Central memory CD8-positive, alpha-beta T cell (primary cell): Measurements from ENCODE around the gene SMIM29.

ENCODE experiments used
- ATAC-seq: fragments of 150-1000 bp; cut with Tn5 transposase; replicated peaks from 2 replicates; pipeline ENCODE4 v1.10.0; 2022; ENCODE audit warnings: mild to moderate bottlenecking, moderate FRiP score, moderate number of reproducible peaks; ENCODE audit not compliant: poor library complexity, severe bottlenecking; ENCODE audit errors: extremely low read depth
- DNase-seq, 2 donors: peaks; one replicate each; pipeline ENCODE4 v3.0.0; 2021; ENCODE audit warnings: low spot score in 2 of 2
- H3K27ac Mint-ChIP-seq: one replicate; pipeline ENCODE4 v1.8.0; 2022; ENCODE audit warnings: low read depth, mild to moderate bottlenecking, moderate library complexity, mixed read lengths
- H3K27me3 Mint-ChIP-seq: one replicate; pipeline ENCODE4 v1.8.0; 2022; ENCODE audit warnings: mixed read lengths
- H3K36me3 Mint-ChIP-seq: one replicate; pipeline ENCODE4 v1.8.0; 2022; ENCODE audit warnings: mild to moderate bottlenecking, moderate library complexity, mixed read lengths; ENCODE audit not compliant: insufficient read depth
- H3K4me1 Mint-ChIP-seq: one replicate; pipeline ENCODE4 v1.8.0; 2022; ENCODE audit warnings: mixed read lengths
- H3K4me3 Mint-ChIP-seq: one replicate; pipeline ENCODE4 v1.8.0; 2022; ENCODE audit warnings: mild to moderate bottlenecking, moderate library complexity, mixed read lengths
- H3K9me3 Mint-ChIP-seq: one replicate; pipeline ENCODE4 v1.8.0; 2022; ENCODE audit warnings: mixed read lengths

Gene SMIM29

DNA sequence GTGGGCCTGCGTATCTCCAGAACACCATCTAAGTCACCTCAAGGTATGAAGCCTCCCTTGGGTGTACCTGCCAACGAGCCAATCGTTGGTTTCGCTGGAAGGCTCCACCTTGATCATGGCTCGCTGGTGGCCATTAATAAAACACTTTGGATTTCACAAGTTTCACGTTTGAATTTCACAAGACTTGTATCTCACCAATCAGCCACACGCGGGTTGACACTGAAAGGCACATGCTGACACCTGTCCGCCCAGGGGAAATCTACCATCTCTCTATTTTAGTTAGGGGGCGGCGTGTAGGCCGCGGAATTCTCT lies 12.7 kb downstream of the SMIM29 start:
- H3K4me1 Mint-ChIP-seq = peaks cover 32% of the 10 kb centered on the region
- peaks cover 18% of the 10 kb centered on the region for H3K36me3 Mint-ChIP-seq
- peak overlapping the region; percentile 98 for H3K27ac Mint-ChIP-seq
- no peaks in the 10 kb centered on the region for H3K9me3 Mint-ChIP-seq
- H3K27me3 Mint-ChIP-seq = no peaks in the 10 kb centered on the region
- peak; percentile 54 to 73 for DNase-seq
- peak overlapping the region; percentile 92 for H3K4me3 Mint-ChIP-seq
- peak; percentile 75 for ATAC-seq

DNA sequence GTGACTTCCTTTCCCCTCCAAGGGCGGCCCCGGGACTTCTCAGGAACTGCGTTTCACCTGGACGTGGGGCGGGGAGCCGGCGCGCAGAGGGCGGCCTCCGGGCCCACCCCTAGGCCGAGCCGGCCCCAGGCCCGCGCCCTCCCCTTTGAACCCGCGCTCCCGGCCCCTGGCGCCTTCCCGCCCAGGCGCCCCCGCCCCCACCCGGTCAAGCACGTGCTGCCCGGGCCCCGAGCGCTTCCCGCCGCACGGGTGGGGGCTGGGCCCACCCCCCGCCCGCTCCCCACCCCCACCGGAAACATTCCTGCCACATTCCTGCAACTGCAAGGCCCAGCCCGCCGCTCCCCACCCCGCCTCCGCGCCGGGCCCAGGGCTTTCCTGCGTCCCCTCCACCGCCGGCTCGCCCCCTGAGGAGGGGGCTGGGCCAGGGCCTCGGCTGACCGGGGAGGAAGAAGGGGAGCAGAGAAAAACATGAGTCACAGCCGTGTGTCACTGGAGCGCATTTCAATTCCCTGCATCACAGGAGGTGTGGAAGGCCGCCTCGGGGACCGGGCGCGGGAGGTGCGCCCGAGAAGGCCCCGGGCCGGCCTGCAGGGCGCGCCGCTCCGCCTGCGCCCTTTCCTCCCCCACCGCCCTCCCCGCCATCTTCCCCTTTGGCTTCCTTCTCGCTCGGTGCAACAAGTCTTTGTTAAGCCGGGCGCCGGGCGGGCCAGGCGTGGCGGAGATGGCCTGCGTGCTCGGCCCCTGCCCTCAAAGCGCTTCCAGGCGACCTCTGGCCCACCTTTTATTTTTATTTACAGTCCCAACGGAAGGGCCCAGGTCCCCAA lies 13.3 kb downstream of the SMIM29 start:
- H3K27me3 Mint-ChIP-seq = no peaks in the 10 kb centered on the region
- peak overlapping the region; percentile 98 for H3K27ac Mint-ChIP-seq
- H3K4me3 Mint-ChIP-seq = peak overlapping the region; percentile 92
- ATAC-seq = peak; percentile 30
- H3K4me1 Mint-ChIP-seq = peaks cover 32% of the 10 kb centered on the region
- peaks cover 16% of the 10 kb centered on the region for H3K36me3 Mint-ChIP-seq
- DNase-seq = no peak
- H3K9me3 Mint-ChIP-seq = no peaks in the 10 kb centered on the region

DNA sequence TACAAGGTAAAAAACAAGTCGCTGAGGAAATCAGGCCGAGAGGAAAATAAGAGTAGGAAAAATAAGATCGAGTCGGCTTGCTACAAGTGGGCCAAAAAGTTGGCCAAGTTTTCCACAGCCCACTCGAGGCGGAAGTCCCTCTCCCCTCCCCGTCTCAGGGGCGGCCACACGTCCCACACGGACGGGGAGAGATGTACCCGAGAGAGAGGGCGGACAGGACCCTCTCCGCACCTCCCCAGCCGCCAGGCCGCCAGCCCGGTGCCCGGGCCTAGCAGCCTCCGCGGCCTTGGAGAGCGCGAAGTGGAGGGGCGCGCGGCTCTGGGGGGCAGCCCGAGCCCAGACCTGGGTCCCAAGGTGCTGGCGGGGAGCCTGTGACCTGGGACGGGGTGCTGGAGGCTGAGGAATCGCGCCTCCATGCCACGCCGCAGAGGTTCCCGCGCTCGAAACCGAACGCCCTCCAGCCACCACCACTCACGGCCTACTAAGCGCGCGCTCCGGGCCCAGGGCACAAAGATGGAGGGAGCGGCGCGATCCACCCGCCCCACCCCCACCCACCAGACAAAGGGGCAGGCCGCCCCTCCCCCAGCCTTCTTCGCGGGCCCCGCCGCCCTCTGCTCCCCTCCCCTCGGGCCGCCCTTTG lies 14.0 kb downstream of the SMIM29 start:
- H3K4me3 Mint-ChIP-seq = peak overlapping the region; percentile 61
- peaks cover 27% of the 10 kb centered on the region for H3K4me1 Mint-ChIP-seq
- ATAC-seq (no peak), DNase-seq (no peak)
- no peaks in the 10 kb centered on the region for H3K27me3 Mint-ChIP-seq
- H3K9me3 Mint-ChIP-seq = no peaks in the 10 kb centered on the region
- peak overlapping the region; percentile 69 for H3K27ac Mint-ChIP-seq
- H3K36me3 Mint-ChIP-seq = peaks cover 16% of the 10 kb centered on the region

- Mint-ChIP-seq H3K27ac (peak overlapping the region; percentile 69), H3K9me3 (no peaks in the 10 kb centered on the region), H3K4me3 (peak overlapping the region; percentile 61), H3K27me3 (no peaks in the 10 kb centered on the region), H3K36me3 (peaks cover 16% of the 10 kb centered on the region), H3K4me1 (peaks cover 21% of the 10 kb centered on the region)
- DNase-seq (no peak), ATAC-seq (no peak)
Observed at GRCh38 chr6:34233867-34234266, 14.9 kb downstream of the SMIM29 start.

- Mint-ChIP-seq H3K36me3 (peaks cover 15% of the 10 kb centered on the region), H3K4me3 (no peak overlapping the region), H3K4me1 (peaks cover 14% of the 10 kb centered on the region), H3K27ac (no peak overlapping the region), H3K9me3 (no peaks in the 10 kb centered on the region), H3K27me3 (no peaks in the 10 kb centered on the region)
- no peak for DNase-seq
- ATAC-seq = no peak
Observed at GRCh38 chr6:34232901-34233300, 15.9 kb downstream of the SMIM29 start.

DNA sequence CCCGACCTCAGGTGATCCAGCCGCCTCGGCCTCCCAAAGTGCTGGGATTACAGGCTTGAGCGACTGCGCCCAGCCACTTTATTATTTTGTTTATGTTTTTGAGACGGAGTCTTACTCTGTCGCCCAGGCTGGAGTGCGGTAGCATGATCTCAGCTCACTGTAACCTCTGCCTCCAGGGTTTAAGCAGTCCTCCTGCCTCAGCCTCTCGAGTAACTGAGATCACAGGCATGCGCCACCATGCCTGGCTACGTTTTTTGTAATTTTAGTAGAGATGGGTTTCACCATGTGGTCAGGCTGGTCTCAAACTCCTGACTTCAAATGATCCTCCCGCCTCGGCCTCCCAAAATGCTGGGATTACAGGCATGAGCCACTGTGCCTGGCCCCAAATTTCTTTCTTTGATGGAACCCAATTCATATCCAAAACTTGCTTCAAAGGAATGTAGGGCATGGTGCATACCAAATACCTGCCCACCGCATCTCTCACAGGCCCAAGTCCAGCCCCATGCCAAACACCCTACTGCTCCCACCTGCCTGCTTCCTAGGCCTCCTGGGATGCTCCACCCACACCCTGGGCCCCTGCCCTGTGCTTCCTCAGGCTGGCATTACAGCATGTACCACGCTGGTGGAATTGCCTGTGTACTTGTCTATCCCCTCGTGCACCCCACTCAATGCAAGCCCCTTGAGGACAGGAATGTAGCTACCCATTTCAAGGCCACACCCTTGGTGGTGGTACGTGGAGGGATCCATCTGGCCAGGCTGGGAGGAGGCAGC lies 17.1 kb downstream of the SMIM29 start:
- H3K9me3 Mint-ChIP-seq = no peaks in the 10 kb centered on the region
- H3K4me3 Mint-ChIP-seq = no peak overlapping the region
- H3K36me3 Mint-ChIP-seq = peaks cover 14% of the 10 kb centered on the region
- no peaks in the 10 kb centered on the region for H3K27me3 Mint-ChIP-seq
- DNase-seq (no peak), ATAC-seq (no peak)
- H3K27ac Mint-ChIP-seq = no peak overlapping the region
- H3K4me1 Mint-ChIP-seq = peaks cover 14% of the 10 kb centered on the region

DNA sequence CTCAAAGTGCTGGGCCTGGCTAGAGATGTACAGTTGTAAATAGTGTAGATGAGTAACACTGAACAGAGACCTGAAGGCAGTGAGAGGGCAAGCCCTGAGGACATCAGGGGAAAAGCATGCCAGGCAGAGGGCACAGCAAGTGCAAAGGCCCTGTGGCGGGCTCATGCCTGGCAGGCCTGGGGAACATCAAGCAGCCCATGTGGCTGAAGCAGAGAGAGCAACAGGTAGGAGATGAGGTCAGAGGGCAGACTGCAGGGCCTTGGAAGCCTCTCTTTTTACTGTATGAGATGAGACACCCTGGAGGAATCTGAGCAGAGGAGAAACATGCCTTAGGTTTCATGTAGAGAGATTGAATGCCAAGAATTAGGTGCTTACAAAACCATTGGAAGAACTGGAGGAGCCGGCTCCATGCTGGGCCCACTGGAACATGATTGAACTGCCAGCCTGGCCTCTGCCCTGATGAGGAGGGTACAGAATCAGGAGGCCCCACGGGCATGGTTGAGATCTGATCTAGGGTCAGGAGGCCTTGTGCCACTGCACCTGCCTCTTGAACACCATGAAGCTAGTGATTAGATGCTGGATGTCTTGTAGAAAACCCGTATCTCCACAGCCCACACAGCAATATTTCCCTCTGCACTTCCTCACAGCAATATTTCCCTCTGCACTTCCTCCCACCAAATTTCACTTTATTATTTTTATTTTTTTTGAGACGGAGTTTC lies 18.0 kb downstream of the SMIM29 start:
- H3K27ac Mint-ChIP-seq = no peak overlapping the region
- H3K9me3 Mint-ChIP-seq = no peaks in the 10 kb centered on the region
- no peaks in the 10 kb centered on the region for H3K27me3 Mint-ChIP-seq
- no peak overlapping the region for H3K4me3 Mint-ChIP-seq
- peaks cover 6% of the 10 kb centered on the region for H3K36me3 Mint-ChIP-seq
- no peak for DNase-seq
- H3K4me1 Mint-ChIP-seq = peaks cover 8% of the 10 kb centered on the region
- ATAC-seq = no peak

DNA sequence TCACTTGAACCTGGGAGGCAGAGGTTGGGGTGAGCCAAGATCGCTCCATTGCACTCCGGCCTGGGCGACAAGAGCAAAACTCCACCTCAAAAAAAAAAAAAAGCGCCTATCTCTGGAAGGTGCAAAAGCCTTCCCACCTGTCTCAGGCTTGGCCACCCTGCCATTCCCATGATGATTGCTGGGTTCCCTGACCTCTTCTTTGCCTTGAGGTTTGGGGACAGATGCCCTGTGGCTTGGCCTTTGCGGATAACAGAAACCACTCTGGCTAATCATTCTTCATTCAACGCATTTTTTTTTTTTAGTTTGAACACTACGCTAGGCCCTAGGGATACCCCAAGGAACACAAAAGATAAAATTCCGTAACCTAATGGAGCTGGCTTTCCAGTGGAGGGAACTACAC lies 18.9 kb downstream of the SMIM29 start:
- H3K4me1 Mint-ChIP-seq = peaks cover 7% of the 10 kb centered on the region

GRCh38 chr6:34227761-34228421 lies 20.9 kb downstream of the SMIM29 start:
- no peaks in the 10 kb centered on the region for H3K27me3 Mint-ChIP-seq
- no peaks in the 10 kb centered on the region for H3K9me3 Mint-ChIP-seq
- no peak for ATAC-seq
- H3K4me3 Mint-ChIP-seq = no peak overlapping the region
- DNase-seq = no peak
- H3K36me3 Mint-ChIP-seq = peaks cover 2% of the 10 kb centered on the region
- peaks cover 6% of the 10 kb centered on the region for H3K4me1 Mint-ChIP-seq
- H3K27ac Mint-ChIP-seq = no peak overlapping the region

More for the DNA sequence above, 18.9 kb downstream of the SMIM29 start:
- H3K36me3 Mint-ChIP-seq = peaks cover 7% of the 10 kb centered on the region
- H3K27me3 Mint-ChIP-seq = no peaks in the 10 kb centered on the region
- H3K9me3 Mint-ChIP-seq = no peaks in the 10 kb centered on the region
- ATAC-seq = no peak
- no peak for DNase-seq
- H3K4me3 Mint-ChIP-seq = no peak overlapping the region
- H3K27ac Mint-ChIP-seq = no peak overlapping the region

DNA sequence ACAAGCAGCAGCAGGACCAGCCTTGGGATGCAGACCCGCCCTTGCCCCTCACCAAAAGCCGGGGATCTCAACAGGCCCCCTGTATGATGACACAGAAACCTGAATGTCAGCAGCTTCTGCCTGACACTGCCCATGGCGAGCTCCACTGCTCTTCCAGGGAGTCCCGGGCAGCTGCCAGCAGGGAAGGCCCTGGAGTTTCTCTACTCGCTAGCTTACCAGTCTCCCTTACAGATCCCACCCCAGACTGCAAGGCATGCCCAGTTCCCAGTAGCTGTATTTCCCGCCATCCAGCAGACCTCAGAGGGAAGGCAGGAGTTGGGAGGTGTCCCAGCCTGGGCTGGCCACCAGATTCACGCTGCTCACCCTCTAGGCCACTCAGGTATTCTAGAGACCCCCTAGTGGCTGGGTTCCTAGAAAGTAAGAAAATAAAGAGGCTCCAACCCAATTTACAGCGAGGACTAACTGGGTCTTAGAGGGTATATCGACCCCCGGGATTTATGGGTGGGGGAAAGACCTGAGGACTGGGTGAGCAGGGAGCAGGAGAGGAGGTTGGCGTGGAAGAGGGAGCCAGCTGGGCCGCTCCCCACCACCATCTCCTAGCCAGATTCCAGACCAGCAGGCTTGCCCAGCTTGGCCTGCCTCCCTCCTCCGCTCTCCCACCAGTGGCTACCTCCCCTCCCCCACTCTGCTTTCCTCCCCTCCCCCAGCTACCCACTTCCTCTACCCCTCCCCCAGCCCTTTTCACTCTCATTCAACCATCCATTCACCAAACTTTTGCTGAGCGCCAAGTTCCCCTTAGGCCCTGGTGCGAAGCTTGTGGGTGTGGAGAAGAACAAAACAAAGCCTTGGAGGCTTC lies 21.8 kb downstream of the SMIM29 start:
- Mint-ChIP-seq H3K9me3 (no peaks in the 10 kb centered on the region), H3K4me3 (no peak overlapping the region), H3K4me1 (peaks cover 6% of the 10 kb centered on the region)

GRCh38 chr6:34226066-34226465 lies 22.7 kb downstream of the SMIM29 start:
- H3K27me3 Mint-ChIP-seq = no peaks in the 10 kb centered on the region
- H3K9me3 Mint-ChIP-seq = no peaks in the 10 kb centered on the region
- peak overlapping the region; percentile 25 for H3K27ac Mint-ChIP-seq

More for the DNA sequence above, 21.8 kb downstream of the SMIM29 start:
- Mint-ChIP-seq H3K27ac (peak overlapping the region; percentile 55), H3K27me3 (no peaks in the 10 kb centered on the region), H3K36me3 (peaks cover 2% of the 10 kb centered on the region)
- no peak for ATAC-seq
- DNase-seq = no peak

More at GRCh38 chr6:34226066-34226465, 22.7 kb downstream of the SMIM29 start:
- Mint-ChIP-seq H3K36me3 (peaks cover 2% of the 10 kb centered on the region), H3K4me3 (no peak overlapping the region), H3K4me1 (peaks cover 6% of the 10 kb centered on the region)
- DNase-seq (no peak), ATAC-seq (no peak)
